Endothelial cell of umbilical vein (primary cell): ENCODE measurements around the gene C12orf60.

ENCODE experiments used
- CTCF ChIP-seq, 2 donors: IDR thresholded peaks; 1 replicate in 1 of 2; 2 replicates in 1 of 2; pipeline ENCODE4 v1.5.1; 2011; ENCODE audit warnings: low read length in 2 of 2, mild to moderate bottlenecking in 2 of 2, moderate library complexity in 2 of 2, control low read depth in 1 of 2, inconsistent platforms in 1 of 2, low read depth in 1 of 2; ENCODE audit not compliant: insufficient read depth in 1 of 2; ENCODE audit errors: extremely low read depth in 1 of 2
- EZH2 ChIP-seq: IDR thresholded peaks from 2 replicates; pipeline ENCODE4 v1.6.1; 2012; ENCODE audit warnings: borderline replicate concordance, low read depth, mild to moderate bottlenecking, moderate library complexity, low read length, inconsistent platforms; ENCODE audit not compliant: severe bottlenecking
- JUN ChIP-seq: IDR thresholded peaks from 2 replicates; pipeline ENCODE4 v1.6.1; 2011; ENCODE audit warnings: borderline replicate concordance, low read depth; ENCODE audit not compliant: insufficient read length, insufficient read depth
- POLR2A ChIP-seq: IDR thresholded peaks from 2 replicates; pipeline ENCODE4 v1.6.1; 2012; ENCODE audit warnings: low read depth, mild to moderate bottlenecking, control low read depth, low read length

DNA sequence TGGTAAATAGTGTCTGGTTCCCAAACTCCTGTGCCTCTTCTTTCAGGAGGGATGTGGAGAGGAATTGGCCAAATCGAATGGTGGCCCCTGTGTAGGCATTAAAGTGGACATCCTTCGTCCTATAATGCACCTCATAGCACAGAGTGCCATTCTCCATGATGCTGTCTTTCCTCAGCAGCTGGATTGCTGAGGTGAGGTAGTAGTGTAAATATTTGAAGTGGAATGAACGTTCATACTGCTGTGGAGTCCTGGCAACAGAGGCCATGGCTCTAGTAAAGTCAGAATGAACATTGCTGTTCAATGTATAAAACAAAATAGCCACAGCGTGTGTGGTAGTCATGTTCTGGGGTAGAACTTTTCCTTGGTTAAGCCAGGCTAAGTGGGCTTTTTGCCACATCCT is 37.1 kb downstream of the C12orf60 start:
- no peak for TF ChIP-seq EZH2
- no peak for TF ChIP-seq CTCF (IDR thresholded peaks at IDR 0.05; ENCODE audit: extremely low read depth in 1 of 2, insufficient read depth in 1 of 2, low read depth in 1 of 2, low read length in 2 of 2)
- TF ChIP-seq JUN = no peak
- TF ChIP-seq POLR2A = no peak
